ENCODE data around the gene PTPN13.
"Not testable (repeated sequence)": the region's sequence is repeated elsewhere in the genome, so short reads cannot be mapped to it uniquely, and the experiment has no call there.

PTPN13 gene

GRCh38 chr4:86641516-86642090 lies 47.5 kb downstream of the PTPN13 start:
- DNase-seq (ENCODE audit: low read depth in 2 of 2), result no peak

- no peak for DNase-seq (ENCODE audit: low read depth in 2 of 2)
Observed at GRCh38 chr4:86644892-86645291, 50.8 kb downstream of the PTPN13 start.

GRCh38 chr4:86652332-86652932 lies 58.3 kb downstream of the PTPN13 start:
- DNase-seq (ENCODE audit: low read depth in 2 of 2), result no peak

- no peak for DNase-seq (ENCODE audit: low read depth in 2 of 2)
Observed at GRCh38 chr4:86653237-86653865, 59.2 kb downstream of the PTPN13 start.

GRCh38 chr4:86656781-86657180 lies 62.7 kb downstream of the PTPN13 start:
- DNase-seq (ENCODE audit: low read depth in 2 of 2), result not testable (repeated sequence)

GRCh38 chr4:86657382-86657781 lies 63.3 kb downstream of the PTPN13 start:
- DNase-seq (ENCODE audit: low read depth in 2 of 2), result no peak

GRCh38 chr4:86657910-86658309 lies 63.8 kb downstream of the PTPN13 start:
- no peak for DNase-seq (ENCODE audit: low read depth in 2 of 2)

- no peak for DNase-seq (ENCODE audit: low read depth in 2 of 2)
Observed at GRCh38 chr4:86660401-86660800, 66.3 kb downstream of the PTPN13 start.

GRCh38 chr4:86661006-86661405 lies 66.9 kb downstream of the PTPN13 start:
- no peak for DNase-seq (ENCODE audit: low read depth in 2 of 2)

- no peak for DNase-seq (ENCODE audit: low read depth in 2 of 2)
Observed at GRCh38 chr4:86661418-86661817, 67.3 kb downstream of the PTPN13 start.

GRCh38 chr4:86664959-86665358 lies 70.8 kb downstream of the PTPN13 start:
- DNase-seq (ENCODE audit: low read depth in 2 of 2), result no peak

GRCh38 chr4:86670298-86670697 lies 76.2 kb downstream of the PTPN13 start:
- DNase-seq (ENCODE audit: low read depth in 2 of 2), result no peak

- no peak for DNase-seq (ENCODE audit: low read depth in 2 of 2)
Observed at GRCh38 chr4:86670756-86671155, 76.6 kb downstream of the PTPN13 start.

GRCh38 chr4:86675548-86675947 lies 81.4 kb downstream of the PTPN13 start:
- DNase-seq (ENCODE audit: low read depth in 2 of 2), result no peak

GRCh38 chr4:86678796-86679195 lies 84.7 kb downstream of the PTPN13 start:
- no peak for DNase-seq (ENCODE audit: low read depth in 2 of 2)

GRCh38 chr4:86679441-86679840 lies 85.3 kb downstream of the PTPN13 start:
- no peak for DNase-seq (ENCODE audit: low read depth in 2 of 2)

- DNase-seq (ENCODE audit: low read depth in 2 of 2), result no peak
Observed at GRCh38 chr4:86683167-86683566, 89.1 kb downstream of the PTPN13 start.

- DNase-seq (ENCODE audit: low read depth in 2 of 2), result no peak
Observed at GRCh38 chr4:86683983-86684382, 89.9 kb downstream of the PTPN13 start.

GRCh38 chr4:86685401-86685800 lies 91.3 kb downstream of the PTPN13 start:
- no peak for DNase-seq (ENCODE audit: low read depth in 2 of 2)

GRCh38 chr4:86686741-86687140 lies 92.6 kb downstream of the PTPN13 start:
- DNase-seq (ENCODE audit: low read depth in 2 of 2), result no peak

- DNase-seq (ENCODE audit: low read depth in 2 of 2), result no peak
Observed at GRCh38 chr4:86688026-86688425, 93.9 kb downstream of the PTPN13 start.

GRCh38 chr4:86704601-86705000 lies 110.5 kb downstream of the PTPN13 start:
- DNase-seq (ENCODE audit: low read depth in 2 of 2), result no peak

GRCh38 chr4:86706923-86707597 lies 112.9 kb downstream of the PTPN13 start:
- DNase-seq (ENCODE audit: low read depth in 2 of 2), result no peak

Measured in stimulated activated CD4-positive, alpha-beta T cell treated with anti-CD3 and anti-CD28 coated beads, Interleukin-1b, Interleukin-23, amount 100 ng/mL, for 4 hours (primary cell).